ENCODE data around the gene FAM13B.

Gene FAM13B

GRCh38 chr5:137933491-137933911, 99.4 kb downstream of the FAM13B start:
- no peaks in the 10 kb centered on the region for H3K4me1 Mint-ChIP-seq (ENCODE audit: low read depth)
- no peaks in the 10 kb centered on the region for H3K9me3 Mint-ChIP-seq
- intact Hi-C loops (cut with micrococcal nuclease): no loop called here

DNA sequence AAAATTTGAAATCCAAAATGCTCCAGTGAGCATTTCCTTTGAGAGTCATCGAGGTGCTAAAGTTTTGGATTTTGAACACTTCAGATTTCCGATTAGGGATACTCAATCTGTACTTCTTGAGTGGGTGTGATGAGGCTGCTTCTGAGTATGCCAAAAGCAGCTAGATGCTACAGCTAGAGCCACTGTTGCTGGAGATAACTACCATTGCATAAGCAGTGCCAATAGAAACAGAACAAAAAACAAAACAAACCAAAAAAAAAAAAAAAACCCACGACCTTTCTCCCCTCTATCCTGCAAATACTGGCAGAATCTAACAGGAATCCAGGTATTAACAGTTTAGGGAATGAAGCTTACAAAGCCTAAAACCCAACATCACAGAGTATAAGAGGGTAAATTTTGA, 100.1 kb downstream of the FAM13B start:
- Mint-ChIP-seq H3K9me3 (no peaks in the 10 kb centered on the region), H3K4me1 (ENCODE audit: low read depth) (no peaks in the 10 kb centered on the region), H3K4me3 (no peak overlapping the region), H3K36me3 (ENCODE audit: low read depth) (peaks cover 40% of the 10 kb centered on the region), H3K27ac (no peak overlapping the region), H3K27me3 (no peaks in the 10 kb centered on the region)
- intact Hi-C loops (cut with micrococcal nuclease): no loop called here

More at GRCh38 chr5:137933491-137933911, 99.4 kb downstream of the FAM13B start:
- no peak overlapping the region for H3K27ac Mint-ChIP-seq
- no peaks in the 10 kb centered on the region for H3K27me3 Mint-ChIP-seq
- peaks cover 37% of the 10 kb centered on the region for H3K36me3 Mint-ChIP-seq (ENCODE audit: low read depth)
- H3K4me3 Mint-ChIP-seq: no peak overlapping the region

DNA sequence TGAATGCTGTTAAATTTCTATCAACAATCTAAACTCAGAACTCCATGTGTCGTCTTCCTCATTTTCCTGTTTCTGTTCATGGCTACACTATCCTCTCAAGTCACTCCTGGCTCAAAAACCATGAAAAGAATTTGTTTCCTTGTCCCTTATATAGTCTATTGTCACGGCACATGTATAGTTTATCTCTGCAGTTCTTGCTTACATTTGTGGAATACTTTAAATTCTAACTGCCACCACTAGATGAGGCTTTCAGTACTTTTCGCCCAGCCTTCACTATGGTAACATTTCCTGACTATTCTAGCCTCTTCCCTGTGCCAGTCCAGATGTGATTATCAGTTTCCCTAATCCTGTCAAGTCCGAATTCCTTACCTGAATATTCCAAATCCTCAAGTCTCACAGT, 109.0 kb downstream of the FAM13B start:
- Mint-ChIP-seq H3K4me3 (no peak overlapping the region), H3K4me1 (ENCODE audit: low read depth) (no peaks in the 10 kb centered on the region), H3K27me3 (no peaks in the 10 kb centered on the region), H3K9me3 (no peaks in the 10 kb centered on the region), H3K36me3 (ENCODE audit: low read depth) (peaks cover 15% of the 10 kb centered on the region), H3K27ac (no peak overlapping the region)
- intact Hi-C loops (cut with micrococcal nuclease): no loop called here

- peaks cover 1% of the 10 kb centered on the region for H3K27me3 Mint-ChIP-seq
- no peaks in the 10 kb centered on the region for H3K36me3 Mint-ChIP-seq (ENCODE audit: low read depth)
- peaks cover 18% of the 10 kb centered on the region for H3K9me3 Mint-ChIP-seq
- intact Hi-C loops (cut with micrococcal nuclease): no loop called here
- no peaks in the 10 kb centered on the region for H3K4me1 Mint-ChIP-seq (ENCODE audit: low read depth)
- H3K4me3 Mint-ChIP-seq: no peak overlapping the region
- H3K27ac Mint-ChIP-seq: no peak overlapping the region
These were observed 110.9 kb downstream of the FAM13B start for GRCh38 chr5:137921931-137922330.

GRCh38 chr5:137916923-137917322, 116.0 kb downstream of the FAM13B start:
- H3K36me3 Mint-ChIP-seq (ENCODE audit: low read depth): no peaks in the 10 kb centered on the region
- no peak overlapping the region for H3K27ac Mint-ChIP-seq
- no peak overlapping the region for H3K4me3 Mint-ChIP-seq
- H3K4me1 Mint-ChIP-seq (ENCODE audit: low read depth): no peaks in the 10 kb centered on the region
- H3K27me3 Mint-ChIP-seq: peaks cover 2% of the 10 kb centered on the region
- H3K9me3 Mint-ChIP-seq: peaks cover 41% of the 10 kb centered on the region
- intact Hi-C loops (cut with micrococcal nuclease): no loop called here

DNA sequence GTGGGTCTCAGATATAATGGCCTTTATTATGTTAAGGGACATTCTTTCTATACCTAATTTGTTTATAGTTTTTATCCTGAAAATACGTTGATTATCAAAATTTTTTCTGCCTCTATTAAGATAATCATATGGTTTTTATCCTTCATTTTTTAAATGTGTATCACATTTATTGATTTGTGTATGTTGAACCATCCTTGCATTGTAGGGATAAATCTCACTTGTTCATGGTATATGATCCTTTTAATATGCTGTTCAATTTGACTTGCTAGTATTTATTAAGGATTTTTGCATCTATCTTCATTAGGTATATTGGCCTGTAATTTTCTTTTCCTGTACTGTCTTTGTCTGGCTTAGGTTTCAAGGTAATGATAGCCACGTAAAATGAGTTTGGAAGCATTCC, 118.1 kb downstream of the FAM13B start:
- Mint-ChIP-seq H3K27me3 (peaks cover 2% of the 10 kb centered on the region), H3K4me3 (no peak overlapping the region), H3K27ac (no peak overlapping the region), H3K9me3 (peaks cover 41% of the 10 kb centered on the region), H3K36me3 (ENCODE audit: low read depth) (no peaks in the 10 kb centered on the region), H3K4me1 (ENCODE audit: low read depth) (no peaks in the 10 kb centered on the region)
- intact Hi-C loops (cut with micrococcal nuclease): no loop called here

GRCh38 chr5:137902408-137903133, 130.3 kb downstream of the FAM13B start:
- intact Hi-C loops (cut with micrococcal nuclease): no loop called here
- Mint-ChIP-seq H3K27me3 (no peaks in the 10 kb centered on the region), H3K36me3 (ENCODE audit: low read depth) (no peaks in the 10 kb centered on the region), H3K9me3 (no peaks in the 10 kb centered on the region), H3K27ac (no peak overlapping the region), H3K4me1 (ENCODE audit: low read depth) (peaks cover 8% of the 10 kb centered on the region), H3K4me3 (no peak overlapping the region)

DNA sequence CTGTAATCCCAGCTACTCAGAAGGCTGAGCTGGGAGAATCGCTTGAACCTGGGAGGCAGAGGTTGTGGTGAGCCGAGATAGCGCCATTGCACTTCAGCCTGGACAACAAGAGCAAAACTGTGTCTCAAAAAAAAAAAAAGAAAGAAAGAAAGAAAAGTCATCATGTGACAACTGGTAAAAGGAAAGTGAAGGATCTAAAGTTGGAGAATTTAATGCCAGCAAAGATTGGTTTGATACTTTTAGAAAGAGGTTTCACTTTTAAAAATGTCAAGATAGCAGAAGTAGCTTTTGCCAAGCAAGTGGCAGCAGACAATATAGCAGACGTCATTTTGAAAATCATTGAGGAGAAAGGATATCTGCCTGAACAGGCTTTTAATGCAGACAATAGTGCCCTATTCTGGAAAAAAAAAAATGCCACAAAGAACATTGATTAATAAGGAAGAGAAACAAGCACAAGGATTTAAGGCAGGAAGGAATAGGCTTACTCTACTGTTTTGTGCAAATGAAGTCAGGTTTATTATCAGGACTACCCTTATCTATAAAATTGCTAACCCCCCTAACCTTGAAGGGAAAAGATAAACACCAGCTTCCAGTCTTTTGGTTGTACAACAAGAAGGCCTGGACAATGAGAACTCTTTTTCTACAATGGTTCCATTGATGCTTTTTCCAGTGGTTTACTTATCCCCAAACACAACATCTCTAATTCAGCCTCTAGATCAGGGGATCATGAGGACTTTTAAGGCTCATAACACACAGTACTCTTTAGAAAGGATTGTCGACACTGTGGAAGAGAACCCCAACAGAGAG, 131.7 kb downstream of the FAM13B start:
- intact Hi-C loops (cut with micrococcal nuclease): no loop called here
- Mint-ChIP-seq H3K4me1 (ENCODE audit: low read depth) (peaks cover 8% of the 10 kb centered on the region), H3K27ac (peak overlapping the region; percentile 80), H3K27me3 (no peaks in the 10 kb centered on the region), H3K9me3 (no peaks in the 10 kb centered on the region), H3K4me3 (peak overlapping the region; percentile 56), H3K36me3 (ENCODE audit: low read depth) (no peaks in the 10 kb centered on the region)

- Mint-ChIP-seq H3K36me3 (ENCODE audit: low read depth) (no peaks in the 10 kb centered on the region), H3K9me3 (no peaks in the 10 kb centered on the region), H3K27ac (no peak overlapping the region), H3K4me1 (ENCODE audit: low read depth) (peaks cover 8% of the 10 kb centered on the region), H3K4me3 (no peak overlapping the region), H3K27me3 (no peaks in the 10 kb centered on the region)
- intact Hi-C loops (cut with micrococcal nuclease): no loop called here
These were observed 133.4 kb downstream of the FAM13B start for GRCh38 chr5:137899493-137899892.

DNA sequence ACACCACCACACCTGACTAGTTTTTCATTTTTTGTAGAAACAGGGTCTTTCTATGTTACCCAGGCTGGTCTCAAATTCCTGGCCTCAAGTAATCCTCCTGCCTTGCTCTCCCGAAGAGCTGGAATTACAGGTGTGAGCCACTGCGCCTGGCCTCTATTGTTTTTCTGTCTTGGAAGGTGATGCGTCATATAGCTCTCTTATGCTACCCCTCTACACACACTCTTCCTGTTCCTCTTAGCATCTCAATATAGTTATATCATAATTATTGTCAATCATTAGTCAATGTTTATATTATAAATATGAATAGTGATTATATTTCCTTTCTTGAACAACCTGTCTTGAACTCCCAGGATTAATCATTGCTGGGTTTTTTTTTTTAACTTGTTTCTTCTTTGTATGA, 136.3 kb downstream of the FAM13B start:
- H3K4me1 Mint-ChIP-seq (ENCODE audit: low read depth): peaks cover 8% of the 10 kb centered on the region
- no peaks in the 10 kb centered on the region for H3K27me3 Mint-ChIP-seq
- H3K36me3 Mint-ChIP-seq (ENCODE audit: low read depth): no peaks in the 10 kb centered on the region
- no peak overlapping the region for H3K4me3 Mint-ChIP-seq
- no peak overlapping the region for H3K27ac Mint-ChIP-seq
- intact Hi-C loops (cut with micrococcal nuclease): no loop called here
- H3K9me3 Mint-ChIP-seq: no peaks in the 10 kb centered on the region

GRCh38 chr5:137894586-137894985, 138.3 kb downstream of the FAM13B start:
- H3K4me1 Mint-ChIP-seq (ENCODE audit: low read depth): peaks cover 2% of the 10 kb centered on the region
- no peaks in the 10 kb centered on the region for H3K36me3 Mint-ChIP-seq (ENCODE audit: low read depth)
- no peaks in the 10 kb centered on the region for H3K9me3 Mint-ChIP-seq
- intact Hi-C loops (cut with micrococcal nuclease): no loop called here
- no peaks in the 10 kb centered on the region for H3K27me3 Mint-ChIP-seq
- no peak overlapping the region for H3K27ac Mint-ChIP-seq
- H3K4me3 Mint-ChIP-seq: no peak overlapping the region

- H3K4me1 Mint-ChIP-seq (ENCODE audit: low read depth): peaks cover 15% of the 10 kb centered on the region
- intact Hi-C loops (cut with micrococcal nuclease): no loop called here
These were observed 141.0 kb downstream of the FAM13B start for GRCh38 chr5:137891849-137892248.

GRCh38 chr5:137890845-137891244, 142.0 kb downstream of the FAM13B start:
- intact Hi-C loops (cut with micrococcal nuclease): no loop called here
- H3K4me3 Mint-ChIP-seq: no peak overlapping the region
- no peaks in the 10 kb centered on the region for H3K9me3 Mint-ChIP-seq

More at GRCh38 chr5:137891849-137892248, 141.0 kb downstream of the FAM13B start:
- H3K36me3 Mint-ChIP-seq (ENCODE audit: low read depth): no peaks in the 10 kb centered on the region
- no peaks in the 10 kb centered on the region for H3K9me3 Mint-ChIP-seq
- H3K27ac Mint-ChIP-seq: no peak overlapping the region
- H3K27me3 Mint-ChIP-seq: no peaks in the 10 kb centered on the region
- no peak overlapping the region for H3K4me3 Mint-ChIP-seq

DNA sequence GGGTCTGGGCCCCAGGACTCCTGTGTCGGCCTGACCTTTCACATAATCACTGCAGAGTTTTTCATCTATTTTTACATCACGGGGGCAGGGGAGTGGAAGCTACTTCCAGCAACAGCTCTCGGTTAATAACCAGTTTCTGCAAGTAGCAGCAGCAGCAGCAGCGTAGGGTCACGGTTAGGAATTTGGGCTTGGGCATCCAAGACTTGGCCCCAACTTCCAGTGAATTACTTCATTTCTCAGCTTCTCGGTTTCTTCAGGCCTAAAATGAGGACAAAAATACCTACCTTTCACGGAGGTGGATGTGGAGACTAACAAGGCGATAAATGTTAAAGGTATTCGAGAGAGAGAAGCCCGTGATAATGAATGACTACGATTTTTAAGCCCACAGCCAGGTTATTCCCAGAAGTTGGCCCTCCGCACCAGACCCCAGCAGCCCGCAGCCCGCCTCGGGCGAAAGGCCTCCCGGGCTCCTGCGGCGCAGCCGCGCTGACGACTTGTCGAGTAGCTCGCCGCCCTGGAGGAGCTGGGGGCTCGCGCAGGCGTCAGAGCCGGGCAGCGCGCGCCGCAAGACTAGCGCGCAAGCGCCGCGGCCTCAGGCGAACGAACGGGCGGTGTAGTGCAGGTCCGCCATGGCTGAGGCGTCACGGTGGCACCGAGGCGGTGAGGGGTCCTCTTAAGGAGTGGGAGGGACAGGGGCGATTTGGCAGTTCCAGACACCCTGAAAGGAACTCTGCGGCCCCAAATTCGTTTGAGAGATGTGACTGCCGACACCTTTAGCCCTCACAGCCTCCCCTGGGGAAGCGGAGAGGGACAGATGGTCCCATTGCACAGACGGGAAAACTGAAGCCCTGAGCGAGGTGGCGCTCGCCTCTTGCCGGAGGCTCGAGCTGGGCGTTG, 143.8 kb downstream of the FAM13B start, which contains the start of gene PKD2L2:
PKD2L2 (plus strand) TSS at position 595 of the 897 bp plus-strand sequence; CDS start at position 630, 35 bp downstream.
- H3K9me3 Mint-ChIP-seq: no peaks in the 10 kb centered on the region
- no peaks in the 10 kb centered on the region for H3K36me3 Mint-ChIP-seq (ENCODE audit: low read depth)
- no peaks in the 10 kb centered on the region for H3K27me3 Mint-ChIP-seq
- H3K4me3 Mint-ChIP-seq: peak within 1 kb of the TSS; percentile 81
- intact Hi-C loops (cut with micrococcal nuclease): no loop called here
- H3K4me1 Mint-ChIP-seq (ENCODE audit: low read depth): peaks cover 20% of the 10 kb centered on the region
- H3K27ac Mint-ChIP-seq: peak within 1 kb of the TSS; percentile 88

More at GRCh38 chr5:137890845-137891244, 142.0 kb downstream of the FAM13B start:
- H3K4me1 Mint-ChIP-seq (ENCODE audit: low read depth): peaks cover 20% of the 10 kb centered on the region
- H3K27ac Mint-ChIP-seq: no peak overlapping the region
- H3K36me3 Mint-ChIP-seq (ENCODE audit: low read depth): no peaks in the 10 kb centered on the region
- no peaks in the 10 kb centered on the region for H3K27me3 Mint-ChIP-seq
